ENCODE data around the gene SETD3. TPM values are rescaled to one million over a fixed set of nuclear protein-coding genes. Genes with fewer than 3 reads are reported as not detected.

The SETD3 gene
- total and polyA plus RNA-seq, 2 of the 8 experiments (the other 6 are each of a cell fraction or from before 2014, with no cell fraction given), result 24.0 to 64.0 TPM

- H2BK12ac ChIP-seq (ENCODE audit: low read depth, low read length), result peak overlapping the region; percentile 84; the same call in 1 of the 2 replicates
- H4K5ac ChIP-seq (ENCODE audit: insufficient read length, low read depth, low read length), result no peak overlapping the region
- H3K36me3 ChIP-seq (ENCODE audit: control insufficient read depth in 2 of 4, insufficient read depth in 4 of 4, low read length in 3 of 4), result no peaks in the 10 kb centered on the region
- peak overlapping the region; percentile 81; the same call in 1 of the 2 replicates for H2BK15ac ChIP-seq (ENCODE audit: low read length)
- no peak overlapping the region for H2BK120ac ChIP-seq (replicated peaks; ENCODE audit: low read depth, low read length)
- peaks cover 15 to 65% (median 46%) of the 10 kb centered on the region in 4 experiments for H3K4me1 ChIP-seq (replicated peaks in 1 of 4; ENCODE audit: control insufficient read depth in 3 of 4, insufficient read depth in 4 of 4, low read length in 3 of 4)
- 0 out of 2 replicates have a peak overlapping the region, but pooled peaks have one; percentile 60 for H2BK5ac ChIP-seq (ENCODE audit: low read depth, low read length)
- H3K27me3 ChIP-seq (replicated peaks in 1 of 4; ENCODE audit: control insufficient read depth in 3 of 4, extremely low read depth in 1 of 4, insufficient read depth in 3 of 4, low read length in 3 of 4), result no peaks in the 10 kb centered on the region
- H3K23ac ChIP-seq (ENCODE audit: insufficient read length), result no peak overlapping the region
- peaks cover 17% of the 10 kb centered on the region for H3K79me1 ChIP-seq (ENCODE audit: low read depth, low read length)
- no peak overlapping the region for H3K4ac ChIP-seq (replicated peaks; ENCODE audit: insufficient read length, low read depth, low read length)
- 90% methylated on average over 11 of the region's 12 CpGs; no CpG with 5 or more reads in 1 of the 2 experiments for whole genome bisulfite sequencing, 2 experiments (ENCODE audit: extremely low coverage in 1 of 2, insufficient coverage in 1 of 2, insufficient read length in 1 of 2, insufficient replicate concordance in 2 of 2, low coverage in 1 of 2, low lambda C conversion rate in 2 of 2, missing lambda C conversion rate in 1 of 2)
- H4K91ac ChIP-seq (replicated peaks; ENCODE audit: insufficient read length, low read length), result no peak overlapping the region
- H2AK5ac ChIP-seq (ENCODE audit: low read depth, low read length), result peak overlapping the region; percentile 65
- H3K4me3 ChIP-seq (ENCODE audit: extremely low read depth in 1 of 4, insufficient read depth in 2 of 4, low read depth in 3 of 4, low read length in 4 of 4), result no peak overlapping the region
- no peak overlapping the region for H2AFZ ChIP-seq (ENCODE audit: low read length)
- no peak for DNase-seq (ENCODE audit: low read depth in 1 of 2, low spot score in 2 of 2)
- FAIRE-seq, result no peak
- H3K56ac ChIP-seq (replicated peaks; ENCODE audit: insufficient read length, low read depth, low read length), result no peak overlapping the region
- no peak overlapping the region for H3K9ac ChIP-seq (replicated peaks in 1 of 4; ENCODE audit: extremely low read depth in 1 of 4, low read depth in 3 of 4, low read length in 3 of 4)
- TF ChIP-seq ZNF274 (IDR thresholded peaks at IDR 0.05; ENCODE audit: borderline replicate concordance, extremely low read depth, low read length), result no peak
- TF ChIP-seq SAP30 (IDR thresholded peaks at IDR 0.05; ENCODE audit: insufficient read depth, insufficient replicate concordance, low read length), result no peak
- TF ChIP-seq NRF1 (IDR thresholded peaks at IDR 0.05; ENCODE audit: low read depth, low read length), result no peak
- no peak for TF ChIP-seq CTBP2 (IDR thresholded peaks at IDR 0.05; ENCODE audit: borderline replicate concordance, insufficient read depth, insufficient read length, low read length)
- no peak for TF ChIP-seq ATF3 (IDR thresholded peaks at IDR 0.05; ENCODE audit: insufficient read depth, low read depth, low read length)
- TF ChIP-seq CHD2 (IDR thresholded peaks at IDR 0.05; ENCODE audit: low read length), result no peak
- TF ChIP-seq CBX5 (IDR thresholded peaks at IDR 0.05; ENCODE audit: low read depth, low read length), result no peak
- no peak for TF ChIP-seq CREB1 (IDR thresholded peaks at IDR 0.05)
- TF ChIP-seq GTF2F1 (IDR thresholded peaks at IDR 0.05; ENCODE audit: borderline replicate concordance, low read depth, low read length), result no peak
- ChIA-PET CTCF (ENCODE audit: partially characterized antibody) (interaction anchor here (1.1 to 6.5 kb wide), 18 partner anchors 10 to 106 kb away, joined by 3 to 35 read pairs (median 4); no protein-coding TSS in a partner anchor), POLR2A (ENCODE audit: partially characterized antibody) (interaction anchor here (0.7 to 1.8 kb wide), 2 partner anchors 11 to 214 kb away, joined by 3 to 5 read pairs; no protein-coding TSS in a partner anchor)
- no peak overlapping the region for H3K18ac ChIP-seq (ENCODE audit: extremely low read depth, low read length)
- peaks cover 0 to under 1% of the 10 kb centered on the region in 2 experiments for H4K20me1 ChIP-seq (replicated peaks in 1 of 2; ENCODE audit: control insufficient read depth in 1 of 2, insufficient read depth in 2 of 2, low read length in 2 of 2)
- no peak overlapping the region for H4K8ac ChIP-seq (ENCODE audit: extremely low read depth, insufficient read depth, low read length)
- no peaks in the 10 kb centered on the region for H3K9me3 ChIP-seq (ENCODE audit: insufficient read depth in 2 of 2, low read depth in 1 of 2, low read length in 1 of 2)
- peaks cover 0 to 6% of the 10 kb centered on the region in 2 experiments; a peak in 1 of 4 replicates for H3K79me2 ChIP-seq (ENCODE audit: control insufficient read depth in 1 of 2, insufficient read depth in 2 of 2, low read length in 2 of 2)
- 0 out of 2 replicates have a peak, but pooled peaks cover 2% of the 10 kb centered on the region for H3K23me2 ChIP-seq (ENCODE audit: low read depth, low read length)
- no peak overlapping the region for H2BK20ac ChIP-seq (ENCODE audit: low read length)
- no peak overlapping the region for H3K4me2 ChIP-seq (ENCODE audit: insufficient read depth in 1 of 2, low read depth in 2 of 2, low read length in 2 of 2)
- H3K27ac ChIP-seq (ENCODE audit: low read depth, low read length), result no peak overlapping the region
- H3K14ac ChIP-seq (ENCODE audit: insufficient read length), result no peak overlapping the region
Observed at GRCh38 chr14:99527026-99527425, 46.4 kb upstream of the SETD3 start.

Measured in H1 (cell line).